CD14-positive monocyte (primary cell): Measurements from ENCODE around the gene CERS4. TPM values are rescaled to one million over a fixed set of nuclear protein-coding genes. Genes with fewer than 3 reads are reported as not detected.
"Not testable (repeated sequence)": the region's sequence is repeated elsewhere in the genome, so short reads cannot be mapped to it uniquely, and the experiment has no call there.

ENCODE experiments used
- DNase-seq, 3 donors: peaks; one replicate each; pipeline ENCODE4 v3.0.0-alpha.2; 2011 to 2022
- H2AFZ ChIP-seq: 2 replicates; pipeline ENCODE4 v1.6.0; 2012; ENCODE audit warnings: mild to moderate bottlenecking, low read depth, low read length, inconsistent platforms; ENCODE audit not compliant: insufficient read depth, poor library complexity, severe bottlenecking
- H3K27ac ChIP-seq, 2 donors: 1 replicate in 1 of 2; 2 replicates in 1 of 2; pipeline ENCODE4 v1.5.1; 2012 to 2013; ENCODE audit warnings: low read length in 2 of 2, control low read depth in 1 of 2, inconsistent platforms in 1 of 2, low read depth in 1 of 2, mild to moderate bottlenecking in 1 of 2
- H3K27me3 ChIP-seq, 2 donors: one replicate each; pipeline versions ENCODE4 v1.6.0 to v1.6.1; 2011 to 2013; ENCODE audit warnings: low read length in 2 of 2; ENCODE audit not compliant: control insufficient read depth in 2 of 2, insufficient read depth in 2 of 2
- H3K36me3 ChIP-seq, 2 donors: replicated peaks in 1 of 2; 1 replicate in 1 of 2; 2 replicates in 1 of 2; pipeline versions ENCODE4 v1.5.1 to v1.6.1; 2012 to 2013; ENCODE audit warnings: low read length in 2 of 2, control low read depth in 1 of 2, inconsistent platforms in 1 of 2, mild to moderate bottlenecking in 1 of 2; ENCODE audit not compliant: insufficient read depth in 2 of 2, control insufficient read depth in 1 of 2
- H3K4me1 ChIP-seq, 2 donors: 1 replicate in 1 of 2; 2 replicates in 1 of 2; pipeline versions ENCODE4 v1.5.1 to v1.6.1; 2012 to 2013; ENCODE audit warnings: low read length in 2 of 2, control low read depth in 1 of 2, inconsistent platforms in 1 of 2, mild to moderate bottlenecking in 1 of 2, moderate library complexity in 1 of 2; ENCODE audit not compliant: insufficient read depth in 2 of 2, control insufficient read depth in 1 of 2
- H3K4me2 ChIP-seq: replicated peaks from 2 replicates; pipeline ENCODE3; 2012; ENCODE audit warnings: low read length, moderate library complexity, mild to moderate bottlenecking; ENCODE audit not compliant: poor library complexity, severe bottlenecking; ENCODE audit errors: extremely low read depth
- H3K4me3 ChIP-seq, 3 experiments: fragments of 200-600 bp in 1 of 3; sonication (generic) in 1 of 3; replicated peaks in 1 of 3; 1 replicate in 2 of 3; 2 replicates in 1 of 3; pipeline ENCODE4 v1.5.1; 2011 to 2013; ENCODE audit warnings: low read length in 3 of 3, mild to moderate bottlenecking in 3 of 3, control low read depth in 2 of 3, low read depth in 2 of 3, inconsistent platforms in 1 of 3, moderate library complexity in 1 of 3
- H3K79me2 ChIP-seq: 2 replicates; pipeline ENCODE4 v1.6.0; 2012; ENCODE audit warnings: mild to moderate bottlenecking, control low read depth, inconsistent platforms, low read length, moderate library complexity; ENCODE audit not compliant: insufficient read depth
- H3K9ac ChIP-seq: 2 replicates; pipeline ENCODE4 v1.6.0; 2017; ENCODE audit warnings: low read length, mild to moderate bottlenecking; ENCODE audit not compliant: insufficient read depth, poor library complexity, severe bottlenecking
- H3K9me3 ChIP-seq, 2 donors: replicated peaks in 1 of 2; 1 replicate in 1 of 2; 2 replicates in 1 of 2; pipeline versions ENCODE4 v1.5.1 to v1.6.1; 2012 to 2013; ENCODE audit warnings: low read length in 2 of 2, control low read depth in 1 of 2; ENCODE audit not compliant: control insufficient read depth in 1 of 2, insufficient read depth in 1 of 2
- H4K20me1 ChIP-seq: 2 replicates; pipeline ENCODE4 v1.6.0; 2012; ENCODE audit warnings: mild to moderate bottlenecking, low read length, control low read depth, moderate library complexity; ENCODE audit not compliant: insufficient read depth
- H3K27ac Mint-ChIP-seq, 7 donors: one replicate each; pipeline ENCODE4 v1.8.0; 2020; ENCODE audit warnings: mild to moderate bottlenecking in 7 of 7, mixed read lengths in 7 of 7, moderate library complexity in 6 of 7, inconsistent platforms in 2 of 7
- H3K27me3 Mint-ChIP-seq, 3 donors: one replicate each; pipeline ENCODE4 v1.8.0; 2021 to 2022; ENCODE audit warnings: low read depth in 3 of 3, mild to moderate bottlenecking in 3 of 3, mixed read lengths in 3 of 3, moderate library complexity in 3 of 3, inconsistent platforms in 1 of 3
- H3K36me3 Mint-ChIP-seq, 2 donors: one replicate each; pipeline ENCODE4 v1.8.0; 2020; ENCODE audit warnings: mixed read lengths in 2 of 2, inconsistent platforms in 1 of 2, mild to moderate bottlenecking in 1 of 2
- H3K4me1 Mint-ChIP-seq: one replicate; pipeline ENCODE4 v1.8.0; 2020; ENCODE audit warnings: mild to moderate bottlenecking, mixed read lengths
- H3K4me3 Mint-ChIP-seq, 2 donors: one replicate each; pipeline ENCODE4 v1.8.0; 2020; ENCODE audit warnings: mild to moderate bottlenecking in 2 of 2, mixed read lengths in 2 of 2, moderate library complexity in 1 of 2
- H3K9me3 Mint-ChIP-seq, 7 donors: one replicate each; pipeline ENCODE4 v1.8.0; 2020 to 2022; ENCODE audit warnings: mixed read lengths in 7 of 7, mild to moderate bottlenecking in 6 of 7, moderate library complexity in 6 of 7, inconsistent platforms in 2 of 7
- WGBS: methylation state at CpG from one replicate; pipeline ENCODE4 v1.1.5; 2013; ENCODE audit warnings: missing lambda C conversion rate; ENCODE audit not compliant: insufficient coverage; 5-methylcytosine and 5-hydroxymethylcytosine counted together
- intact Hi-C, 2 donors: fragments of 100-400 bp; cut with micrococcal nuclease; formaldehyde crosslinking; loops; one replicate each; pipeline versions ENCODE4 v1.15.0 to v1.15.1; 2023
- polyA plus RNA-seq, 3 donors: library from polyadenylated mRNA; depleted of rRNA in 1 of 3; unstranded in 2 of 3; stranded (reverse) in 1 of 3; fragments of 300-500 nt in 2 of 3; fragments of >200 nt in 1 of 3; fragmentation: Illumina TruSeq in 2 of 3; gene quantifications; 1 replicate in 2 of 3; 2 replicates in 1 of 3; pipeline ENCODE4 v1.2.3, GENCODE V29; 2012 to 2021
- TF ChIP-seq, protein P1 (sequence below): fragments of 200-600 bp; IDR thresholded peaks from one replicate; pipeline ENCODE4 v1.8.0; 2022; ENCODE audit warnings: antibody characterized with exemption, mild to moderate bottlenecking

Gene CERS4
- polyA plus RNA-seq, 3 donors = 11.4 to 12.1 (median 12.0) TPM

DNA sequence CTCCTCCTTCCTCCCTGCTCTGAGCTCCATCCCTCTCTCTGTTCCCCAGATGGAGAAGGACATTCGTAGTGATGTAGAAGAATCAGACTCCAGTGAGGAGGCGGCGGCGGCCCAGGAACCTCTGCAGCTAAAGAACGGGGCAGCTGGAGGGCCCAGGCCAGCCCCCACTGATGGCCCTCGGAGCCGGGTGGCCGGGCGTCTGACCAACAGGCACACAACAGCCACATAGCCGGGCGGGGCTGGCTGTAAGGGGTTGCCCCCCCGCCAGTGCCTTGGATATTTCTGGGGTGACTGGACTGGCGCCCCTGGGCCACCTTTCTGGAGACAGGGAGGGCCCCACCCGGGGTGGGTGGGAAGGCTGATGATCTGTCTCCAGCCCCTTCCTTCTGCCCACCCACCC lies 52.7 kb downstream of the CERS4 start:
- Histone ChIP-seq H3K9ac (no peak overlapping the region), H3K9me3 (no peaks in the 10 kb centered on the region), H4K20me1 (no peaks in the 10 kb centered on the region), H3K27ac (no peak overlapping the region), H3K4me1 (no peaks in the 10 kb centered on the region), H3K36me3 (no peaks in the 10 kb centered on the region), H2AFZ (no peak overlapping the region), H3K4me2 (no peak overlapping the region), H3K27me3 (no peaks in the 10 kb centered on the region), H3K79me2 (no peaks in the 10 kb centered on the region), H3K4me3 (no peak overlapping the region)
- Mint-ChIP-seq H3K27ac (no peak overlapping the region), H3K36me3 (no peaks in the 10 kb centered on the region), H3K27me3 (peaks cover 13 to 41% (median 37%) of the 10 kb centered on the region in 3 donors), H3K9me3 (peaks cover 0 to 3% (median 1%) of the 10 kb centered on the region in 7 donors), H3K4me3 (no peak overlapping the region), H3K4me1 (peaks cover 2% of the 10 kb centered on the region)
- TF ChIP-seq, protein P1, sequence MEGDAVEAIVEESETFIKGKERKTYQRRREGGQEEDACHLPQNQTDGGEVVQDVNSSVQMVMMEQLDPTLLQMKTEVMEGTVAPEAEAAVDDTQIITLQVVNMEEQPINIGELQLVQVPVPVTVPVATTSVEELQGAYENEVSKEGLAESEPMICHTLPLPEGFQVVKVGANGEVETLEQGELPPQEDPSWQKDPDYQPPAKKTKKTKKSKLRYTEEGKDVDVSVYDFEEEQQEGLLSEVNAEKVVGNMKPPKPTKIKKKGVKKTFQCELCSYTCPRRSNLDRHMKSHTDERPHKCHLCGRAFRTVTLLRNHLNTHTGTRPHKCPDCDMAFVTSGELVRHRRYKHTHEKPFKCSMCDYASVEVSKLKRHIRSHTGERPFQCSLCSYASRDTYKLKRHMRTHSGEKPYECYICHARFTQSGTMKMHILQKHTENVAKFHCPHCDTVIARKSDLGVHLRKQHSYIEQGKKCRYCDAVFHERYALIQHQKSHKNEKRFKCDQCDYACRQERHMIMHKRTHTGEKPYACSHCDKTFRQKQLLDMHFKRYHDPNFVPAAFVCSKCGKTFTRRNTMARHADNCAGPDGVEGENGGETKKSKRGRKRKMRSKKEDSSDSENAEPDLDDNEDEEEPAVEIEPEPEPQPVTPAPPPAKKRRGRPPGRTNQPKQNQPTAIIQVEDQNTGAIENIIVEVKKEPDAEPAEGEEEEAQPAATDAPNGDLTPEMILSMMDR = no peak
- no peak for DNase-seq
- intact Hi-C loops = no loop called here
- 90% methylated on average over 8 of the region's 14 CpGs for WGBS

DNA sequence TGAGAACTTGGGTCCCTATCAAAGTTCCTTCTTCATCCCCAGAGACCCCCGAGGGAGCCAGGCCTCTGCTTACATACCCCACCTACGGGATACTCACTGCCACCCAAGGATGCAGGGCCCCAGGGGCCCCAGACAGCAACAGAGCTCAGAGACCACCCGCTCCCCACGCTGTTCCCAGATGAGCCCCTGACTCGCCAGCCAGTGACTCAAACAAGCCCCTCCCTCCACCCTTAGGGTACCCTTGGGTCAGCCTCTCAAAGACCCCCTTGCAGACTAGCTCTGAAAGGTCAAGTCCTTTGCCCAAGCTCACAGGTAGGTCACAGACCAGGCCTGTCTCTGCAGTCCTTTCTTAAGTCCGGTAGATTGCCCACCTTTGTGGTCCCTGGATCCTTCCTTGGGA lies 53.3 kb downstream of the CERS4 start:
- Histone ChIP-seq H3K9ac (no peak overlapping the region), H3K4me1 (no peaks in the 10 kb centered on the region), H3K79me2 (no peaks in the 10 kb centered on the region), H3K36me3 (no peaks in the 10 kb centered on the region), H3K27me3 (no peaks in the 10 kb centered on the region), H3K4me2 (no peak overlapping the region), H3K9me3 (no peaks in the 10 kb centered on the region), H3K27ac (no peak overlapping the region), H3K4me3 (no peak overlapping the region), H2AFZ (no peak overlapping the region), H4K20me1 (no peaks in the 10 kb centered on the region)
- TF ChIP-seq, protein P1 = no peak
- Mint-ChIP-seq H3K4me3 (no peak overlapping the region), H3K9me3 (peaks cover 0 to 3% (median 1%) of the 10 kb centered on the region in 7 donors), H3K27me3 (peaks cover 13 to 40% (median 38%) of the 10 kb centered on the region in 3 donors), H3K36me3 (no peaks in the 10 kb centered on the region), H3K4me1 (peaks cover 2% of the 10 kb centered on the region), H3K27ac (no peak overlapping the region)
- WGBS = 96% methylated on average over 6 of the region's 6 CpGs
- DNase-seq = no peak
- intact Hi-C loops = no loop called here

GRCh38 chr19:8264248-8264647 lies 55.1 kb downstream of the CERS4 start:
- H3K36me3 ChIP-seq, H3K9ac ChIP-seq, H2AFZ ChIP-seq, H3K79me2 ChIP-seq, DNase-seq, H3K4me1 ChIP-seq, intact Hi-C loops, H3K9me3 Mint-ChIP-seq, H4K20me1 ChIP-seq, H3K4me3 Mint-ChIP-seq, H3K36me3 Mint-ChIP-seq, H3K4me3 ChIP-seq, H3K4me2 ChIP-seq, H3K9me3 ChIP-seq, H3K27me3 ChIP-seq, H3K27ac ChIP-seq, H3K4me1 Mint-ChIP-seq, H3K27ac Mint-ChIP-seq: not testable (repeated sequence)
- peaks cover 15 to 51% (median 45%) of the 10 kb centered on the region in 3 donors for H3K27me3 Mint-ChIP-seq
- 88% methylated on average over 1 of the region's 4 CpGs for WGBS
